Frontal cortex (tissue), 4 donors: ENCODE data around the gene SCCPDH. TPM values are rescaled to one million over a fixed set of nuclear protein-coding genes. Genes with fewer than 3 reads are reported as not detected.
"Not testable (repeated sequence)": the region's sequence is repeated elsewhere in the genome, so short reads cannot be mapped to it uniquely, and the experiment has no call there.

Source experiments
- DNase-seq, 2 donors: peaks; one replicate each; pipeline ENCODE4 v3.0.0; 2012; ENCODE audit warnings: low spot score in 2 of 2
- FAIRE-seq: peaks from 2 replicates; lab custom pipeline; 2012; peaks lifted over from hg19 to GRCh38; lab: Jason Lieb, UNC
- total RNA-seq: library from RNA; depleted of rRNA; stranded (reverse); fragments of >200 nt; gene quantifications from one replicate; pipeline ENCODE4 v1.2.3, GENCODE V29; 2014
- donor health status: control.
- donor health status: control.
- donor health status: control.

The SCCPDH gene
- total RNA-seq, 1 donor from 2014 or later: 79.9 TPM

DNA sequence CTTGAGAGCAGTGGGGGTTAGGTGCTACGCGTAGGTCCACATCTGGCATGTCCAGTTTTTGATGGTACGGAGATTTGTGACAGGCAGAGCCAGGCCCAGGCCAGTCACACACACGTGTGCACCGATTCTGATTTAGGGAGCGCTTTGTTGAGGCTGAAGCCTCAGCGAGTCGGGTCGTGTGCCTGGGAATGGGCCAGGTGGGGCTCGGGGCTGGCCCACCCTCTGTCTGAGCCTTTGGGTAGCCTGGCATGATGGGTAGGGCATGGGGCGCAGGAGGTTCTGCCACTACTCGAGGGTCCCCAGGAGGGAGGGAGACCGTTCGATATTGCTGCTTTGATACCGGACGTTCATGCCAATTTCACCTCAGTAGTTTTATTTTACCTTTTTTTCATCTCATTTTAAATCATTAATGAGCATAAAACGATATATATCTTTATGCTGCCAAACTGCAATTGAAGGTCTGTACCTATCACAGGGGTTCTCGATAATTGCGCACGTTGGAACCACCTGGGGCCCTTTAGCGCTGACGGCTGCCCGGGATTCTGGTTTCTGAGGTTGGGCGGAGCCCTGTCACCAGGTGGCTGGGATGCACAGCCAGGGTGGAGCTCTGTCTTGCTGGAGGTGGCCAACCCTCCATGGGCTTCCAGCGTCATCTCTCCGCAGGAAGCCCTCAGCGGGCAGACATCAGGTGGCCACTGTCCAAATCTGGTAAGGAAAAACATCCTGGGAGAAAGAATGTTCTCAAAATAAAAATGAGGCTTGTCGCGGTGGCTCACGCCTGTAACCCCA, 71.9 kb downstream of the SCCPDH start:
- FAIRE-seq (no peak), DNase-seq (no peak)

DNA sequence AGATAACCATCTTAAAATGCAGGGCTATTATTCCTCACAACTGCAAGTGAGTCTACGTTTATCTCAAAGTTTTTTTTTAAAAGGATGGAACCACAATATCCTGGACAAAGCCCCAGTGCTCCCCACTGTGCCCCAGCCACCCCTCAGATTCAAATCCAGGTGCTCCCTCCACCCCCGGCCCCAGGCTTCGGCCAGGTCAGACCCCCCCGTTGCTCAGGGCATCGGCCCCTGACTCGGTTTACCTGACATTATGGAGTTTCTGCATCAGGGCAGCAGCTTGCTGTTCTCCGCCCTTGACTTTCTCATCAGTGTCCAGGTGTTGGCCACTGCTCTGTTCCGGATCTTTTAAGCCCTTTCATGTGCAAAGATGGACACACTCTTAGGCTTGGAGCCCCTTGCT, 72.9 kb downstream of the SCCPDH start:
- DNase-seq (no peak), FAIRE-seq (no peak)

DNA sequence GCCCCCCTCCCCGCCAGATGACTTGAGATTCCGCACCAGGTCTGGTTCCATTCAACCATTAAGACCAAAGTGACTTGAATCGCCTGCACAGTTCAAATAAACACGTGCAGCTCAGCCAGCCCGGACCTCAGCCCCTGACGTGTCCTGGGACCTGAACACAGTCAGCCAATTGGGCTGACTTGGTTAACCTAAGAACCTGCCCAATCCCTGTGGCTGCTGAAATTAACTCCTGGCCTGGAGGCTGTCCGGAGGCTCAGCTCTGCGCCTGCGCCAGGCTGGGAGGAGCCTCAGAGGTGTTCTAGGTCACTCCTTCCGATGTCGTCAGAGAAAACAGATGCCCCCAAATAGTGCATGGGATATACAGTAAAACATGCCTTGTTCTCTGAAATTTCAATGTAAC, 73.4 kb downstream of the SCCPDH start:
- no peak for FAIRE-seq
- DNase-seq: no peak

DNA sequence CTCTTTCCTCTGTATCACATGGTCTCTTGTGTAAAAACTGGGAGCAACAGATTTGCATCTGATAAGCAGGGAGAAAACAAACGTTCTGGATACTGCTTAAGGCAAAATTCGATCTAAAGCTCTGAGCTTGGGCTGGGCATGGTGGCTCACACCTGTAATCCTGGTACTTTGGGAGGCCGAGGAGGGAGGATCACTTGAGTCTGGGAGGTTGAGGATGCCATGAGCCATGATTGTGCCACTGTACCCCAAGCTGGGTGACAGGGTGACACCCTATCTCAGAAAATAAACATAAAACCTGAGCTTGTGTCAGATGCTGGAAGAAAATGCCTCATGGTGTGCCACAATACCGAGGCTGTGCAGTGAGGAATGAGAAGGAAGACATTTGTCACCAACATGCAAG, 73.9 kb downstream of the SCCPDH start:
- DNase-seq (no peak), FAIRE-seq (no peak)

DNA sequence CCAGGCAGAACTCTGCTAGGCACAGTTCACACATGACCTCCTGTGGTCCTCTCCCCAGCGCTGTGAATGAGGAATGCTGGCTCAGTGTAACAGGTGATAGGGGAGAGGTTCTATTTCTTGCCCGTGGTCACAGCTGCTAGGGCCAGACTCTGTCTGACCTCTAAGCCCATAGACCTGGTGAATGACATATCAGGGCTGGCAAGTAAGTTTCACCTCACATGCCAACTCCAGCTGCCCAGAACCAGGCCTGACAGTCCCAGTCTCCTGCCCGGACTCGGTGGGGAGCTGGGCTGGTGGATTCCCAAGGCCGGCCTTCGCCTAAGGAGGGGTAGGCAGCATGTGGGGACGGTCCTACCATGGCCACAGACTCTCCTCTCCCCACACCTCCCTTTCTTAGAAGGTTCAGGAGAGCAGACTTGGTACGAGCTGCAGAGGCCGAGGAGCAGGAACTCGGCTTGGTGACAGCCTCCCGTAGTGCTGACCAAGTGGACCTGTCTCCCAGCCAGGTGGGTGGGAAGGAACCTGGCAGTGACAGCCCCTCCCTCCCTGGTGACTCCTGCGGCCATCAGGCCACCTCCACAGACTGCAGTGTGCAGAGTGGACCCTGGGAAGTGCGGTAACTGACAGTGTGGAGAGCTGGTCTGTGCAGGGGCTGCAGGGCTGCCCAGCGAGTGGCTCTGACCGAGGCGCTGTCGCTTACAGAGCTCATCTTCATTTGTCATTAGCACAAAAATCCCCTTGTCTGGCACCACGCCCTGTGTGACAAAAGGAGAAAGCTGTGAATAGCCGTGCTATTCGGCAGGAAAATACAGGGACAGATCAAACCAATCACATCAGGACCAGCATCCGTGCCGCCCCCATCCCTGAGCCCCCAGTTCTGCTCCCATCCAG, 74.6 kb downstream of the SCCPDH start:
- DNase-seq (no peak), FAIRE-seq (no peak)

- FAIRE-seq (no peak), DNase-seq (no peak)
These were observed 76.1 kb downstream of the SCCPDH start for GRCh38 chr1:246800356-246800755.

DNA sequence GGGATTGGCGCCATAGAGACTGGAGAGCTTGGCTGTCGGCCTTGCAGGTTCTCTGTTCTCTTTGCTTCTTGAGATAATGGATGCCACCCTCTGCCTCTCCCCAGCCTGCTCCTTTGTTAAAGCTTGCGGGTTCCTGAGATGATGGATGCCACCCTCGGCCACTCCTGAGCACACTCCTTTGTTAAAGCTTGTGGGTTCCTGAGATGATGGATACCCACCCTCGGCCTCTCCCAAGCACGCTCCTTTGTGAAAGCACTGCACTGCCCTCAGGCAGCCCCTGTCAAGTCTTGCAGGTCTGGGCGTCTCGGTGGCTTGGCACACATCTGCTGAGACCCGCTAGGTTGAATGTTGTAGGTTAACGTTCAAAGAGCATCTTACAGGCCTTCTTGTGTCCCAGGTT, 76.5 kb downstream of the SCCPDH start:
- FAIRE-seq (no peak), DNase-seq (no peak)

- no peak for FAIRE-seq
- no peak for DNase-seq
These were observed 77.2 kb downstream of the SCCPDH start for GRCh38 chr1:246801241-246802020.

DNA sequence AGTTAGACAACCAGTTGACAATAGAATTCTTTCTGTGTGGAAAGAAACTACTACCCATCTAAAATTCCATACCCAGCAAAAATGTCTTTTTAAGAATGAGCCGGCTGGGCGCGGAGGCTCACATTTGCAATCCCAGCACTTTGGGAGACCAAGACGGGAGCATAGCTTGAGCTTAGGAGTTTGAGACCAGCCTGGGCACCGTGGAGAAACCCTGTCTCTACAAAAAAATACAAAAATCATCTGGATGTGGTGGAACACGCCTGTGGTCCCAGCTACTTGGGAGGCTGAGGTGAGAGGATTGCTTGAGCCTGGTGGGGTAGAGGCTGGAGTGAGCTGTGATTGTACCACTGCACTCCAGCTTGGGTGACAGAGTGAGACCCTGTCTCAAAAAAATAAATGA, 79.2 kb downstream of the SCCPDH start:
- FAIRE-seq: no peak

GRCh38 chr1:246803883-246804282, 79.7 kb downstream of the SCCPDH start:
- DNase-seq: no peak
- FAIRE-seq: no peak

More for the DNA sequence above, 79.2 kb downstream of the SCCPDH start:
- DNase-seq: no peak

DNA sequence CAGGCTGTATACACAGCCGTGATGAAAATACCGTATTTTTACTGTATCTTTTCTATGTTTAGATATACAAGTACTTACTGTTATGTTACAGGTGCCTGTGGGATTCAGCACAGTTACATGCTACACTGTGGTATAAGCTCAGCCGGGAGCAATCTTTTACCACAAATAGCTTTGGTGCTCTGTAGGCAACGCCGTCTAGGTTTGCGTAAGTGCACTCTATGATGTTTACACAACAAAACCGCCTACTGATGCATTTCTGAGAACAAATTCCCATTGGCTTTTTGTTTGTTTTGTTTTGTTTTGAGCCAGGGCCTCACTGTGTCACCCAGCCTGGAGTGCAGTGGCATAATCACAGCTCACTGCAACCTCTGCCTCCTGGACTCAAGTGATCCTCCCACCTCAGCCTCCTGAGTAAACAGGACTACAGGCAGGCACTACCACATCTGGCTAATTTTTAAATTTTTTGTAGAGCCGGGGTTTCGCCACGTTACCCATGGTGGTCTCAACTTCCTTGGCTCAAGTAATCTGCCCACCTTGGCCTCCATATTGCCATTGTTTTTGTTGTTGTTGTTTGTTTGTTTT, 81.0 kb downstream of the SCCPDH start:
- DNase-seq: no peak

GRCh38 chr1:246809473-246809872, 85.3 kb downstream of the SCCPDH start:
- FAIRE-seq (no peak), DNase-seq (no peak)

More for the DNA sequence above, 81.0 kb downstream of the SCCPDH start:
- FAIRE-seq: no peak

GRCh38 chr1:246811985-246812384, 87.8 kb downstream of the SCCPDH start:
- DNase-seq (no peak), FAIRE-seq (no peak)

DNA sequence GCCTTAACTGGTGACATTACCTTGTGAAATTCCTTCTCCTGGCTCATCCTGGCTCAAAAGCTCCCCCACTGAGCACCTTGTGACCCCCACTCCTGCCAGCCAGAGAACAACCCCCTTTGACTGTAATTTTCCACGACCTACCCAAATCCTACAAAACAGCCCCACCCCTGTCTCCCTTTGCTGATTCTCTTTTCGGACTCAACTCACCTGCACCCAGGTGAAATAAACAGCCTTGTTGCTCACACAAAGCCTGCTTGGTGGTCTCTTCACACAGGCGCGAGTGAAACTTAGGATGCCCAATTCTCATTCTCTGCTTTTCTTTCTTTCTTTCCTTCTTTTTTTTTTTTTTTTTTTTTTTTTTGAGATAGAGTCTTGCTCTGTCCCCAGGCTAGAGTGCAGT, 89.1 kb downstream of the SCCPDH start:
- FAIRE-seq, DNase-seq: not testable (repeated sequence)

DNA sequence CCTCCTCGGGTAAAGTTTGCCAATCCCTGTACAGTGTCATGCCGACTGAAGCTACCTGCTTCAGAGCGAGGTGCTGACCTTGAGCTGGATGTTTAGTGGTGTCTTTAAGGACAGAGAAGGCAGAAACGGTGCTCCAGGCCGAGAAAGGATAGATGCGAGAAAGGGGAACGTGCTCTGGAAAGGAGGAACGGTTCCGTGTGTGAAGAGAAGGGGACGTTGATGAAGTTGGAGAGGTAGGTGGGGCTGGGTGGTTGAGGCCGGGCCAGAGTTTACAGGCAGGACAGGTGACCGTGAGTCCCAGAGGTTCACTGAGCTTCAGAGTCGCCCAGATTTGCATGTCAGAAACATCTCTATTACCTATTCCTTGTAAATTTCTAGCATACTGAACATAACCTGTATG, 90.7 kb downstream of the SCCPDH start:
- DNase-seq: no peak
- FAIRE-seq: no peak

GRCh38 chr1:246815693-246816270, 91.6 kb downstream of the SCCPDH start:
- no peak for FAIRE-seq

More at GRCh38 chr1:246815693-246816270, 91.6 kb downstream of the SCCPDH start:
- no peak for DNase-seq
